Kidney epithelial cell (primary cell): ENCODE data around the gene BBX. TPM values are rescaled to one million over a fixed set of nuclear protein-coding genes. Genes with fewer than 3 reads are reported as not detected.

ENCODE experiments used
- DNase-seq: peaks from one replicate; pipeline ENCODE4 v3.0.0-alpha.2; 2010; ENCODE audit warnings: low read depth
- H3K27me3 ChIP-seq: 2 replicates; pipeline ENCODE4 v1.6.0; 2011; ENCODE audit warnings: low read length; ENCODE audit not compliant: control insufficient read depth, insufficient read depth
- H3K36me3 ChIP-seq: 2 replicates; pipeline ENCODE4 v1.5.1; 2011; ENCODE audit warnings: low read length; ENCODE audit not compliant: control insufficient read depth, insufficient read depth
- H3K4me3 ChIP-seq: 2 replicates; pipeline ENCODE4 v1.5.1; 2011; ENCODE audit warnings: low read depth, mild to moderate bottlenecking, control low read depth, low read length
- total RNA-seq: library from RNA; depleted of rRNA; stranded (reverse); fragments of >200 nt; gene quantifications from 2 replicates; pipeline ENCODE4 v1.2.3, GENCODE V29; 2015
- TF ChIP-seq, protein P1 (sequence below): IDR thresholded peaks from 2 replicates; pipeline ENCODE4 v1.5.1; 2011; ENCODE audit warnings: mild to moderate bottlenecking, moderate library complexity, low read length, control low read depth, inconsistent platforms; ENCODE audit not compliant: insufficient read depth, poor library complexity, severe bottlenecking

The BBX gene
- total RNA-seq, 1 donor from 2014 or later: 50.7 TPM

DNA sequence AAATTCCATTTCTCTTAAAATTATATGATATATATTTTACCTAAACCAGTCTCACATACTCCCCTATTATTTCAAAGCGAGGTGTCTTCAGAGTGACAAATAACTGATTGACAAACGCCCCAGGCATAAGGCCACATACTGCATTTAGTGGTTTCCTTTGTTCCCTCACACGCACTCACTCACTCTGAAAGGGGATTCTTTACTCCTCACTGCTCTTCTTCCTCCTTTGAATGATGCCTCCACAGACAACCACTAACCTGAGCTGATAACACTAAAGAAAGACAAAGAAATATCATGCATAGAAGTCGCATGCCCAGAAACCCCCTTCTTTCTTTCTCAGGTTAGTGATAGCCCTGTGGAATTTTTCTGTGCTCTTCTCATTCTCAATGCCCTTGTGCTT is 24.1 kb upstream of the BBX start:
- Histone ChIP-seq H3K4me3 (no peak overlapping the region), H3K36me3 (no peaks in the 10 kb centered on the region), H3K27me3 (no peaks in the 10 kb centered on the region)
- no peak for DNase-seq
- TF ChIP-seq, protein P1, sequence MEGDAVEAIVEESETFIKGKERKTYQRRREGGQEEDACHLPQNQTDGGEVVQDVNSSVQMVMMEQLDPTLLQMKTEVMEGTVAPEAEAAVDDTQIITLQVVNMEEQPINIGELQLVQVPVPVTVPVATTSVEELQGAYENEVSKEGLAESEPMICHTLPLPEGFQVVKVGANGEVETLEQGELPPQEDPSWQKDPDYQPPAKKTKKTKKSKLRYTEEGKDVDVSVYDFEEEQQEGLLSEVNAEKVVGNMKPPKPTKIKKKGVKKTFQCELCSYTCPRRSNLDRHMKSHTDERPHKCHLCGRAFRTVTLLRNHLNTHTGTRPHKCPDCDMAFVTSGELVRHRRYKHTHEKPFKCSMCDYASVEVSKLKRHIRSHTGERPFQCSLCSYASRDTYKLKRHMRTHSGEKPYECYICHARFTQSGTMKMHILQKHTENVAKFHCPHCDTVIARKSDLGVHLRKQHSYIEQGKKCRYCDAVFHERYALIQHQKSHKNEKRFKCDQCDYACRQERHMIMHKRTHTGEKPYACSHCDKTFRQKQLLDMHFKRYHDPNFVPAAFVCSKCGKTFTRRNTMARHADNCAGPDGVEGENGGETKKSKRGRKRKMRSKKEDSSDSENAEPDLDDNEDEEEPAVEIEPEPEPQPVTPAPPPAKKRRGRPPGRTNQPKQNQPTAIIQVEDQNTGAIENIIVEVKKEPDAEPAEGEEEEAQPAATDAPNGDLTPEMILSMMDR: no peak

DNA sequence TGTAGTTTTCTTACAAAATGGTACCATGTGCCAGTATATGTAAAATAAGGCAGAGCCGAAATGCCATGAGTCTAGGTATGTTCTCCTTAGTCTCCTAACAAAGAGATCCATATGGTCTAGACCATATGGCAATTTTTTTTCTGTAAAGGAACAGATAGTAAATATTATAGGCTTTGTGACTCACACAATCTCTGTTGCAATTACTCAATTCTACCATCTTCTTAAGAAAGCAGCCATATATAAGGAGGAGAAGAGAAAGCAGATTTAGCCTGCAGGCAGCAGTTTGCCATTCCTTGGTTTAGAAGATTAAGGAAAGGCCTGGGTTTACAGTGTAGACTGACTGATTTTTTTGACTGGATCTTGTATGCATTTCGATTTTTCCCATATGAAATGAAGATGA is 16.3 kb upstream of the BBX start:
- no peaks in the 10 kb centered on the region for H3K36me3 ChIP-seq
- H3K4me3 ChIP-seq: no peak overlapping the region
- no peak for DNase-seq
- TF ChIP-seq, protein P1: no peak
- no peaks in the 10 kb centered on the region for H3K27me3 ChIP-seq

DNA sequence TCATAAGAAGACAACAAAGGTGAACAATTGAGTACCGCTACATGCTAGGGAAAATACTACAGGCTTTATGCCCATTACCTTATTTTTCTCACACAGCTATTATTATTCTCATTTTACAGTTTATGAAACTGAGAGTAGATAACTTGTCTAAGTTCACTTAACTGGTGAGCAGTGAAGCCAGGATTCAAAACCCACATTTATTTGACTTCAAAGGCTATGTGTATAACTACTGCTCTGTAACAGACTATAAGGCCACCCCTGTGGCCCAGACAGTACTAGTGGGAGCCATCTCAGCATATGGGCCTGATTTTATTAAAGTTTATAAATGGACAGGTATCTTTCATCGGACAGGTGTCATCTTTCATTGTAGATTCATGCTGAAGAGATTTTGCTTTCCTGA is 14.4 kb upstream of the BBX start:
- DNase-seq: no peak
- no peak overlapping the region for H3K4me3 ChIP-seq
- TF ChIP-seq, protein P1: no peak
- H3K27me3 ChIP-seq: no peaks in the 10 kb centered on the region
- H3K36me3 ChIP-seq: no peaks in the 10 kb centered on the region

DNA sequence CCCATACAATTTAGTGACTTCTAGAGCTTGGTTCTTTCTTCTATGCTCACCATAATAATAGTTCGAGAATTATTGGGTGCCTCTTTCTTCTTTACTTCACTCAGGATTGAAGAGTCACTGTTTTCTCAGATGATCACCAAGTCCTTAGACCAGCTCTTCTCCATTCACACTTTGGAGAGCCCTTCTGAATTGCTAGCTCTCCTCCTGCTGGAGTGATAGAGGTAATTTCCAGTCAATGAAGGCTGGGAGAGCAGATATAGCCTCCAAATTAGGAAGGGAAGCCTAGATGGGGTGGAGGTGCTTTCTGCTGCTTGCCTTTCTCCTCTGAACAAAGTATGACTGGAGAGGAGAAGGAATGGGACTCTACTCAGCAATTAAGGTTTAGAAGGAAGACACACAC is 10.7 kb upstream of the BBX start:
- no peak overlapping the region for H3K4me3 ChIP-seq

DNA sequence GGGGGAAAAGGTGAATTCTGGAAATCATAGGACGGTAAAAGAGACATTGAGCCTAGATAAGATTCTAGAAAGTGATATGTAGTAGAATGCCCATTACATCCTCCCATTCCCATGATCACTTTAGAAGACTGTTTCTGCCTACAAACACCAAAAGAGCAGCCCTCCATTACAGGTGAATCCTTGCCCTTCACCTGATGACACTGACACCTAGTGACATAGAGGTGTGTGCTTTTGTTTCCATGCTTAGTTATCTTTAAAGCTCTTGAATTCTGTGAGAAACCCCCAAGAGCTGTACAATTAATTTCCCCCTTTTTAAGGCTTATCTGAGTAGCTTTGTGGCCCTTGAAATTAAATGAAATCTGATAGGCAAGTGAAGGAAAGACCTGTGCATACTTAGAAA is 8.3 kb upstream of the BBX start:
- Histone ChIP-seq H3K36me3 (no peaks in the 10 kb centered on the region), H3K27me3 (no peaks in the 10 kb centered on the region), H3K4me3 (no peak overlapping the region)
- TF ChIP-seq, protein P1: no peak
- DNase-seq: no peak

More for the DNA sequence above, 10.7 kb upstream of the BBX start:
- TF ChIP-seq, protein P1: no peak
- Histone ChIP-seq H3K27me3 (no peaks in the 10 kb centered on the region), H3K36me3 (no peaks in the 10 kb centered on the region)
- DNase-seq: no peak

DNA sequence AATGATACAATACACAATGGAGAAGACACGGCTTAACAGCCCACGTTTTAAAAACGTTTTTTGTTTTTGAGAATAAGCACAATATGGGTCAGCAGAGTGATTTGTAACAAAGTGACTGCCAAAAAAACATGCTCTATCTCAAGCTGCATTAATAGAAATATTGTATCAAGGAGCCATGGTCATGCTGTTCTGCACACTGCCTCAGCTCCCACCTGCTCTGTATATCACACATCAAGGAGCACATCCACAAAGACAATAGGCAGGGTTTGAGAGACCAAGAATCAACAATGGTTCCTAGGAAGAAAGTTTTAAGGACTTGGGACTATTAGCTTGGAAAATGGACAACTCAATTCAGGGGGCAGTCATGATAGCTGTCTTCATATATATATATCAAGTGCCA is 6.3 kb upstream of the BBX start:
- Histone ChIP-seq H3K4me3 (no peak overlapping the region), H3K36me3 (no peaks in the 10 kb centered on the region), H3K27me3 (no peaks in the 10 kb centered on the region)
- DNase-seq: no peak
- TF ChIP-seq, protein P1: no peak
